Mesodermal cell (in vitro differentiated cells): ENCODE results near the gene PPA1.
"Not testable (repeated sequence)": the region's sequence is repeated elsewhere in the genome, so short reads cannot be mapped to it uniquely, and the experiment has no call there.

Experiments
- H3K27ac ChIP-seq: 2 replicates; pipeline ENCODE4 v1.7.0; 2013; ENCODE audit warnings: mild to moderate bottlenecking, low read depth, low read length, moderate library complexity; ENCODE audit not compliant: severe bottlenecking
- H3K36me3 ChIP-seq: 2 replicates; pipeline ENCODE4 v1.7.1; 2013; ENCODE audit warnings: mild to moderate bottlenecking, low read length, moderate library complexity; ENCODE audit not compliant: control insufficient read depth, insufficient read depth
- H3K4me1 ChIP-seq: one replicate; pipeline ENCODE4 v1.7.1; 2013; ENCODE audit warnings: mild to moderate bottlenecking, low read length; ENCODE audit not compliant: insufficient read depth, control insufficient read depth, poor library complexity, severe bottlenecking
- H3K4me3 ChIP-seq: 2 replicates; pipeline ENCODE4 v1.7.0; 2013; ENCODE audit warnings: low read length, control low read depth, mild to moderate bottlenecking; ENCODE audit not compliant: insufficient read depth, poor library complexity, severe bottlenecking; ENCODE audit errors: extremely low read depth
- H3K9me3 ChIP-seq: 2 replicates; pipeline ENCODE4 v1.7.1; 2013; ENCODE audit warnings: mild to moderate bottlenecking, low read length, moderate library complexity; ENCODE audit not compliant: control insufficient read depth
- WGBS, 2 experiments: methylation state at CpG; one replicate each; pipeline ENCODE4 v1.1.5; 2013; ENCODE audit warnings: missing lambda C conversion rate in 2 of 2; ENCODE audit not compliant: insufficient coverage in 2 of 2; 5-methylcytosine and 5-hydroxymethylcytosine counted together

Gene PPA1

DNA sequence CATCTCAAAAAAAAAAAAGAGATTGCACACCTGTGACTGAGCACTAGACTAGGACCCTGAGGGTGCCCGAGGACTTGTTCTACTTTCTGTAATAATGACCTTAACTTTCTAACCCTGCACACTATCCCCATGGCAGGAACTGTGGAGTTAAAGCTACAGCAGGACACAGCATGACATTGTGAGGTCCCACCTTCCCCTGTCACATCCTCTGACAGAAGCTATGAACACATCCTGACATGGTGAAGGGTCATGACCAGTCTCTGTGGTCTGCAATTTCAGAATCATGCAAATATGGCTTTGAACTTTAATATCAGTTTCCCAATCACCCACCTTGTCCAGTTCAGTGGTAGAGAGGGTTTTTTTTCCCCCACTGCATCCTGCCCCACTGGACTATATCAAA, 44.5 kb downstream of the PPA1 start:
- Histone ChIP-seq H3K4me1 (no peaks in the 10 kb centered on the region), H3K36me3 (no peaks in the 10 kb centered on the region), H3K9me3 (no peaks in the 10 kb centered on the region), H3K27ac (no peak overlapping the region), H3K4me3 (no peak overlapping the region)
- 75% methylated on average over 1 of the region's 1 CpG; no CpG with 5 or more reads in 1 of the 2 experiments for WGBS, 2 experiments

DNA sequence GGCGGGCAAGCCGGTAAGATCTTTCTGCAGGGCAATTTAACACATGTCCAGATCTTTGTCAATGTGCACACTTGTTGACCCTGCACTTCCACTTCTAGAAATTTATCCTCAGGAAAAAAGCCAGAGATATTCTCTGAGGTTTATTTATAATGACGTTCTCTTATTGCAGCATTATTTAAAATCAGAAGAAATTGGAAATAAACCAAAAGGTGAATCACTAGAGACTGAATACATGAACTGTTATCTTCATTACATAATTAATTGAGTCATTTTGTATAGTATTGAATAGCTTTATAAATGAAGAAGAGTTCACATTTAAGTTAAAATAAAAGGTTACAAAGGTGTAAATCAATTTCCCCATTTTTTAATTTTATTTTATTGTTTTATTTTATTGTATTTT, 46.7 kb downstream of the PPA1 start:
- WGBS, 2 experiments: 100% methylated on average over 2 of the region's 3 CpGs; no CpG with 5 or more reads in 1 of the 2 experiments
- Histone ChIP-seq H3K9me3 (no peaks in the 10 kb centered on the region), H3K36me3 (no peaks in the 10 kb centered on the region), H3K4me3 (no peak overlapping the region), H3K4me1 (no peaks in the 10 kb centered on the region), H3K27ac (no peak overlapping the region)

DNA sequence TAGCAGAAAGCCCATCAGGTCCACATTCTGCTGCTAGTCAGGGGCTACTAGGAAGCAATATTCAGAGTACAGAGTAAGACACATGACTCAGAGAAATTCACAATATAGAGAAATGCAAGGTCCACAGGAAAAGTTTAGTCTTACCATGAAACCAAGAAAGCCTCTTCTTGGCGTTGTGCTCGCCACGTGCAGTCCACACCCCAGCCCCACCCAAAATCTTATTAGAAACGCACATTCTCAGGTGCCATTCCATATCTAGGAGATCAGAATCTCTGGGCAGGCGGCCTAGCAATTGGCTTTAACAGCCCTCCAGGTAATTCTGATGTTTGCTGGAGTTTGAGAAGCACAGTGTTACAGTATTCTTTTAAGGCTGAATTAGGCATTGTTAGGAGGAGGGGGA, 47.1 kb downstream of the PPA1 start:
- no peaks in the 10 kb centered on the region for H3K36me3 ChIP-seq
- 91 to 93% methylated on average over 5 of the region's 5 CpGs for WGBS, 2 experiments

DNA sequence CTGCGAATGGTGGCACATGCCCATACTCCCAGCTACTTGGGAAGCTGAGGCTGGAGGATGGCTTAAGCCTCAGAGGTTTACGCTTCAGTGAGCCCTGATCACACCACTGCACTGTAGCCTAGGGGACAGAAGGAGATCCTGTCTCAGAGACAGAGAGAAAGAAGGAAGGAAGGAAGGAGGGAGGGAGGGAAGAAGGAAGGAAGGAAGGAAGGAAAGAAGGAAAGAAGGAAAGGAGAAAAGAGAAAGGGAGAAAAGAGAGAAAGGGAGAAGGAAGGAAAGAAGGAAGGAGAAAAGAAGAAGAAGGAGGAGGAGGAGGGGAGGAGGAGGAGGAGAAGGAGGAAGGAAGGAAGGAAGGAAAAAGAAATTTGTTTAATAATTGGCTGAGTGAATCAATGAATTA, 49.9 kb downstream of the PPA1 start:
- WGBS, 2 experiments: 58% methylated on average over 2 of the region's 2 CpGs; no CpG with 5 or more reads in 1 of the 2 experiments
- peaks cover 11% of the 10 kb centered on the region for H3K9me3 ChIP-seq
- no peak overlapping the region for H3K27ac ChIP-seq
- no peak overlapping the region for H3K4me3 ChIP-seq
- no peaks in the 10 kb centered on the region for H3K36me3 ChIP-seq
- no peaks in the 10 kb centered on the region for H3K4me1 ChIP-seq

More for the DNA sequence above, 47.1 kb downstream of the PPA1 start:
- Histone ChIP-seq H3K4me3 (no peak overlapping the region), H3K4me1 (no peaks in the 10 kb centered on the region), H3K27ac (no peak overlapping the region), H3K9me3 (peaks cover under 1% of the 10 kb centered on the region)

DNA sequence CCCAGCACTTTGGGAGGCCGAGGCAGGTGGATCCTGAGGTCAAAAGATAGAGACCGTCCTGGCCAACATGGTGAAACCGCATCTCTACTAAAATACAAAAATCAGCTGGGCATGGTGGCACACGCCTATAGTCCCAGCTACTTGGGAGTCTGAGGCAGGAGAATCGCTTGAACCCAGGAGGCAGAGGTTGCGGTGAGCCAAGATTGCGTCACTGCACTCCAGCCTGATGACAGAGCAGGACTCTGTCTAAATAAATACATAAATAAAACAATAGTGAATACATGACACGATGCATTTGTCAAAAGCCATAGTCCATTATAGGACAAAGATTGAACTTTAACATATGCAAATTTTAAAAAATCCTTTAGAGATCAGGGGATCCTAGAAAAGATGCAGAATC, 54.0 kb downstream of the PPA1 start:
- H3K4me1 ChIP-seq, H3K27ac ChIP-seq, H3K36me3 ChIP-seq, H3K4me3 ChIP-seq: not testable (repeated sequence)
- peaks cover 11% of the 10 kb centered on the region for H3K9me3 ChIP-seq
- 74 to 100% methylated on average over 2 to 4 of the region's 8 CpGs for WGBS, 2 experiments

DNA sequence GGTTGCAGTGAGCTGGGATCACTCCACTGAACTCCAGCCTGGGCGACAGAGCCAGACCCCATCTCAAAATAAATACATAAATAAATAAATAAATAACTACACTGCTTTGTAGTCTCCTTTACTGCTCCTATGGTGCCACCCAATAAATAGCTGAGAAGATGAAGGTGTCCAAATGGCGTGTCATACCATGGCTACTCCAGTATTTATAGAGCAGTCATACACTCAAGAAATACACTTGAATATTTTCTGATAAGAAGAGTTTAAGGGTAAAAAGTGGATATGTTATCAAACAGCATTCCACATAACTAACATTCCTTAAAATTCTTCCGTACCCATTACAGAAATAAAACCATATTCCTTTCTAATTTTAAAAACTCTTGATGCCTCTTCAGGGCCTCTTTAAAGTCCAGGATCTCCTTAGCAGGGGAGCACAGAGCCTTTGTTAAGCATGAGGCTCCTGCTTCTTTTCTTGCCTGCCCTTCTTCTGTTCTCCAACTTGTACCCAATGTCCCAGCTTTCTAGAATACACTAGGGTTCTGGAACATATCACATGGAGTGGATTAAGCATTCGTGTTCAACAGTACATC, 55.0 kb downstream of the PPA1 start:
- H3K4me3 ChIP-seq: no peak overlapping the region
- H3K9me3 ChIP-seq: peaks cover 11% of the 10 kb centered on the region
- no peaks in the 10 kb centered on the region for H3K4me1 ChIP-seq
- no peaks in the 10 kb centered on the region for H3K36me3 ChIP-seq
- 100% methylated on average over 1 of the region's 4 CpGs for WGBS, 2 experiments
- H3K27ac ChIP-seq: no peak overlapping the region

DNA sequence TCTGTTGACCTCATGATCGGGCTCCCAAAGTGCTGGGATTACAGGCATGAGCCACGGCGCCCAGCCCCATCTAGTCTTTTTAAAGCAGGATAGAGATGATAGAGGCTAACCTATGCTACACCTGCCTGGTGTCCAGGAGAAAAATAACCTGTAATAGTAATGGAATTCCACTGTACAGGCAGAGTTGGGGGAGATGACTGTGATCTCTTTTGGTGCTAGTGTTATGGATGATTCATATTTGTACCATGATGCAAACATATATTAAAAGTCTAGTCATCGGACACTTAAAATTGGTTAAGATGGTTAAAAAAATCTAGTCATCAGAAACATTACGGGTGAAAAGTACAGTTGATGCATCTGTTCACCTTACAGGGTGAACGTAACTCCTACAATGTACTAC, 56.8 kb downstream of the PPA1 start:
- Histone ChIP-seq H3K9me3 (peaks cover 11% of the 10 kb centered on the region), H3K4me3 (no peak overlapping the region), H3K36me3 (no peaks in the 10 kb centered on the region), H3K4me1 (no peaks in the 10 kb centered on the region), H3K27ac (no peak overlapping the region)
- 67% methylated on average over 3 of the region's 6 CpGs for WGBS, 2 experiments

DNA sequence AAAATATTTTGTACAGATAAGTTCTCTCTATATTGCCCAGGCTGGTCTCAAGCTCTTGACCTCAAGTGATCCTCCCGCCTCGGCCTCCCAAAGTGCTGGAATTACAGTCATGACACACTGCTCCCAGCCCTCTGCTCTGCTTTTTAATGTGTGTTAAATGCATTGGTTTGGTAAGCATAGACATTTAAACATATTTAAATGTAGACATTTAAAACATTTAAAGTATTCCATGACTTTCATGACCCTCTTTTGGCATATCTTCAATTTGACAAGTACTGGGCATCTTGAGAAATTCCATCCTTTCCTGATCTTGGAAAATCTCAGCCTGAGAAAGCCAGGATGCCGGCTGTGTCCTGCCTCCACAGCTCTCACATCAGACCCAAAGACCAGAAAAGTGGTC, 57.7 kb downstream of the PPA1 start:
- 100% methylated on average over 1 of the region's 3 CpGs for WGBS, 2 experiments
- H3K27ac ChIP-seq: no peak overlapping the region
- H3K9me3 ChIP-seq: peaks cover 5% of the 10 kb centered on the region
- H3K4me3 ChIP-seq: no peak overlapping the region
- H3K36me3 ChIP-seq: no peaks in the 10 kb centered on the region
- no peaks in the 10 kb centered on the region for H3K4me1 ChIP-seq

DNA sequence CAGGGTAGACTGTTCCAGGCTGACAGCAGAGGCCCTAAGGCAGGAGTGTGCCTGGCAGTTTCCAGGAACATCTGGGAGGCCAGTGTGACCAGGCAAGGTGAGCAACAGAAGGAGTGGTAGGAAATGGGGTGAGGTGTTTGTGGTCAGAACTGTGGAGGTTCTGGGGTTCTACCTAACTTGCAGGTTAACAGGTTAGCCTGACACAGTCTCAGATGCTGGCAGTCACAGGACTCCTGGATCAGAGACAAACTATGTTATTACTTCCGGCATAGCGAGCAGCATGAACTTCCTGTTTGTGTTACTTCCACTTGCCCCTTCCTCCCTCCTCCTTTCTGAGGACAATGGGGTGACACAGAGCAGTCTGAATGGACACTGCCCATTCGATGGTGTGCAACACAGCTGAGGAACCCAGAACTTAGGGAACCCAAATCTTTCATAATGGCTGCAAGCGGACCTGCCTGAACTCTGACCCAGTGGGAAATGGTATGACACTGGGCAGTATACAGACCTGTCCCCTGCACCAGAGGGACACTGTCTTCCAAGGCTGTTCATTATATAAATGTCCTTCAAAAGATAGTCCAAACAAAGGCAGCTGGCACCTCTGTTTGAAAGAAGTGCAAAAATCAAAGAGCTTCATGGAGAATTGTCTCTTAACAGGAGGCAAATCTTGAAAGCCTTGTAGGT, 59.0 kb downstream of the PPA1 start:
- 71 to 83% methylated on average over 4 of the region's 4 CpGs for WGBS, 2 experiments

DNA sequence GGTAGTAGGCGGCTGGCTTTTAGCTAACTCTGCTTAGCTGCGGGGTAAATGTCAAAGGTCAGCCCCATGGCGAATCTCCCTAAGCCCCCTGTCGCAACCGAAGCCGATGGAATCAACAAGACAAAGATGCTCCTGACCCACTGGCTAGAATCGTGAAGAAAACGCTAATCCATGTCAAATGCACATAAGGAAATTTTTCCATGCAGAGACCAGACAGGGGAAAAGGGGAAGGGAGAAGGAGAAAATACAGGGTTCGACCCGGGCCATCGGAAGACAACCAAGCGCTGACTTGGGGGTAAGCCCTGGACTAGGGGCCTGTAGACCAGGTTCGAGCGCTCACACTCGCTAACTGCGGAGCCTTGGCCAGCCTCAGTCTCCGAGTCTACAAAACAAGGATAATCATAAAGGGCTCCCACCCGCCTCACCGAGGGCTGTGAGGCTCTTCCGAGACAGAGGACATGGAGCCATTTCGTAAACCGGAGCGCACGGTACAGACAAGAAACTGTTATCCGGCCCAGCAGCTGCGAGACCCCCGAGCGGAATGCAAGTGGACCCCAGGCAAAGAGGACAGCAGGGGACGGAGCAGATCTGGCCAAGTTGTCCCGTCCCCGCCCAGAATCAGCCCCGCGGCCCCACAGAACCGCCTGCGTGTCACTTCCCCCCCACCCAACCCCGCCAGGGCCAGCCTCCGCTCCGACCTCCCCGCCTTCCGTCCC, 63.4 kb downstream of the PPA1 start:
- H3K4me1 ChIP-seq: no peaks in the 10 kb centered on the region
- H3K27ac ChIP-seq: peak overlapping the region; percentile 92
- H3K9me3 ChIP-seq: no peaks in the 10 kb centered on the region
- H3K36me3 ChIP-seq: peaks cover 34% of the 10 kb centered on the region
- H3K4me3 ChIP-seq: peak overlapping the region; percentile 97
- WGBS, 2 experiments: 0 to 1% methylated on average over 21 to 29 of the region's 40 CpGs

More for the DNA sequence above, 59.0 kb downstream of the PPA1 start:
- H3K27ac ChIP-seq: no peak overlapping the region
- H3K4me1 ChIP-seq: no peaks in the 10 kb centered on the region
- H3K4me3 ChIP-seq: no peak overlapping the region
- H3K36me3 ChIP-seq: no peaks in the 10 kb centered on the region
- H3K9me3 ChIP-seq: no peaks in the 10 kb centered on the region

DNA sequence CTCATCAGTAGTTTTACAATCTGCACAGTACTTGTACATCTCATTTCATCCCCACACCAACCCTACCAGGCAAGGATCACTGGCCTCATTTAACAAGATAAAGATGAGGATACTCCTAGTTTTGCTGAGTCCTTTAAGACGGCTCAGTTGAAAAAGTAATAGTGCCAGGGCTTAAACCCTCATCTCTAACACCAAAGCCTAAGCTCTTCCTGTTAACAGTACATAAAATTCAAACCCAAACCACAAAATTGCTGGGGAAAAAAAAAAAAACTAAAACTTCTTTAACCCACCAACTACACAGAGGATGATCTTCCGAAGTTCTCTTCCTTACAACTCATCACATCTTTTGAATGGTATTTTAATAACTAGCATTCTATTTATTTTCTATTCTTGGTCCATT, 64.2 kb downstream of the PPA1 start:
- Histone ChIP-seq H3K4me3 (peak overlapping the region; percentile 97), H3K27ac (no peak overlapping the region)
- 100% methylated on average over 1 of the region's 2 CpGs for WGBS, 2 experiments

More for the DNA sequence above, 64.2 kb downstream of the PPA1 start:
- Histone ChIP-seq H3K36me3 (peaks cover 42% of the 10 kb centered on the region), H3K4me1 (no peaks in the 10 kb centered on the region), H3K9me3 (no peaks in the 10 kb centered on the region)
